Upper lobe of right lung (tissue), 1 donor: ENCODE measurements around the gene LGMN. TPM values are rescaled to one million over a fixed set of nuclear protein-coding genes. Genes with fewer than 3 reads are reported as not detected.
A peak's percentile ranks its signal among the peaks of the same experiment; 100 is the strongest.

Experiments used
- ATAC-seq: fragments of 200-7000 bp; cut with Tn5 transposase; one replicate; pipeline ENCODE4 v1.9.1; 2020; ENCODE audit warnings: mild to moderate bottlenecking, moderate library complexity
- DNase-seq: peaks from one replicate; pipeline ENCODE4 v3.0.0-alpha.2; 2020
- H3K27ac ChIP-seq: fragments of 200-600 bp; one replicate; pipeline ENCODE4 v1.8.0; 2022
- H3K27me3 ChIP-seq: fragments of 200-600 bp; one replicate; pipeline ENCODE4 v1.8.0; 2022; ENCODE audit warnings: mild to moderate bottlenecking
- H3K36me3 ChIP-seq: fragments of 200-600 bp; one replicate; pipeline ENCODE4 v1.8.0; 2022
- H3K4me1 ChIP-seq: fragments of 200-600 bp; one replicate; pipeline ENCODE4 v1.8.0; 2022
- H3K4me3 ChIP-seq: fragments of 200-600 bp; one replicate; pipeline ENCODE4 v1.8.0; 2022; ENCODE audit warnings: mild to moderate bottlenecking
- H3K9me3 ChIP-seq: fragments of 200-600 bp; one replicate; pipeline ENCODE4 v1.8.0; 2022
- intact Hi-C: fragments of 100-400 bp; cut with DNase I; formaldehyde crosslinking; loops from one replicate; pipeline ENCODE4 v1.11.0; 2022
- total RNA-seq: library from RNA; stranded (reverse); fragmentation: NEBNext Ultra II Directional; extraction: Animal tissue kit (Norgen Biotek cat#: 25700); gene quantifications from one replicate; pipeline ENCODE4 v1.2.1, GENCODE V29; 2021
- TF ChIP-seq, protein P1 (sequence below): fragments of 200-600 bp; IDR thresholded peaks from one replicate; pipeline ENCODE4 v1.8.0; 2022; ENCODE audit warnings: antibody characterized with exemption
- donor health status: DM: no; HTN: yes; CAD: no; lungs with severe emphysema.

Gene LGMN
- total RNA-seq, 1 donor from 2014 or later, result 140 TPM

DNA sequence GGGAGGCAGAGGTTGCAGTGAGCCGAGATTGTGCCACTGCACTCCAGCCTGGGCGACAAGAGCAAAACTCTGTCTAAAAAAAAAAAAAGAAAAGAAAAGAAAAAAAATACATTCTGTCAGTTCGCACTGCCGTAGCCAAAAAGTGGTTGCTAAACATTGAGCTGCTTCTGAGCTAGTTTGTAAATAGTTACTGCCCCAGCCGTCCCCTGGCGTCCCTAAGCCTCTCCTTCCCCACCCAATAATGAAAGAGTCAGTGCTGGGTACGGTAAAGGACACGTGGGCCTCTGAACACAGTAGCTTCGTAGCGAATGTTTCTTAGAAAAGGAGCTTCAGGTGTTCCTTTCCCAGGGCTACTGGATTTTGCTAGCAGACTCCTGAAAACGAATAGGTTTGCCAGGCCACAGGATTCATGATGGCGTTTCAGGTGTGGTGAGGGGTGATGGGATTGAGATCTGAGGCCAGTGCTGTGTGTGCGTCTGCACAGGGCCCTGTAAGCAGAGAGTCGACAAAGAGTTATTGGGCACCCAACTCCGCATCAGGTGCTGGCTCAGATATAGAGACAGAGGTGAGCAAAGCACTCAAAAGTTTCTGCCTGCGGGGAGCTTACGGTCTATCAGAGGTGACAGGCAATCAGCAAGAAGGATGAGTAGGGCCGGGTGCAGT lies 94.1 kb downstream of the LGMN start:
- Histone ChIP-seq H3K4me3 (peak overlapping the region; percentile 50), H3K4me1 (peaks cover 52% of the 10 kb centered on the region), H3K9me3 (no peaks in the 10 kb centered on the region), H3K27ac (peak overlapping the region; percentile 47), H3K27me3 (no peaks in the 10 kb centered on the region), H3K36me3 (peaks cover 10% of the 10 kb centered on the region)
- TF ChIP-seq, protein P1, sequence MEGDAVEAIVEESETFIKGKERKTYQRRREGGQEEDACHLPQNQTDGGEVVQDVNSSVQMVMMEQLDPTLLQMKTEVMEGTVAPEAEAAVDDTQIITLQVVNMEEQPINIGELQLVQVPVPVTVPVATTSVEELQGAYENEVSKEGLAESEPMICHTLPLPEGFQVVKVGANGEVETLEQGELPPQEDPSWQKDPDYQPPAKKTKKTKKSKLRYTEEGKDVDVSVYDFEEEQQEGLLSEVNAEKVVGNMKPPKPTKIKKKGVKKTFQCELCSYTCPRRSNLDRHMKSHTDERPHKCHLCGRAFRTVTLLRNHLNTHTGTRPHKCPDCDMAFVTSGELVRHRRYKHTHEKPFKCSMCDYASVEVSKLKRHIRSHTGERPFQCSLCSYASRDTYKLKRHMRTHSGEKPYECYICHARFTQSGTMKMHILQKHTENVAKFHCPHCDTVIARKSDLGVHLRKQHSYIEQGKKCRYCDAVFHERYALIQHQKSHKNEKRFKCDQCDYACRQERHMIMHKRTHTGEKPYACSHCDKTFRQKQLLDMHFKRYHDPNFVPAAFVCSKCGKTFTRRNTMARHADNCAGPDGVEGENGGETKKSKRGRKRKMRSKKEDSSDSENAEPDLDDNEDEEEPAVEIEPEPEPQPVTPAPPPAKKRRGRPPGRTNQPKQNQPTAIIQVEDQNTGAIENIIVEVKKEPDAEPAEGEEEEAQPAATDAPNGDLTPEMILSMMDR, result no peak
- no peak for ATAC-seq
- DNase-seq, result no peak
- intact Hi-C loops, result no loop called here

Other genes starting within 250 kb of the LGMN start
- gene RIN3, start 234.8 kb downstream of the LGMN start, total RNA-seq, result 56.0 TPM
- 31.4 TPM for gene GOLGA5, start 45.7 kb upstream of the LGMN start, total RNA-seq
- not detected for gene CHGA, start 174.5 kb upstream of the LGMN start, total RNA-seq